ENCODE results near the gene KCNMA1.

The KCNMA1 gene

DNA sequence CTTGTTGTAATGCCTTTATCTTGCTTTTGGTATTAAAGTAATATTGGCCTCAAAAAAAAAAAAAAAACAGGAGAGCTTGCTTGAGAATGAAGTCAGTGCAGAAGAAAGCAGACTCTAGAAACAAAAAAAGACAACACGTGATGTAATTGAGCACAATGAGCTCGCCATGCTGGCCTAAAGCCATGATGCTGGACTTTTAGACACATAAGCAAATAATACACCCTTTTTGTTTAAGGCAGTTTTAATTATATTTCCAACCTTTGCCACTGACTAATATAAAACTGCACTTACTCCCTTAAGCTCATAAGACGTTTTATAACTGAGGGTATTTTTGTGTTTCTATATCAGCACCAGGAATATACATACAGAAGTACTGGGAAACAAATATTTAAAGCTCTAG lies 798.3 kb downstream of the KCNMA1 start:
- DNase-seq = no peak

DNA sequence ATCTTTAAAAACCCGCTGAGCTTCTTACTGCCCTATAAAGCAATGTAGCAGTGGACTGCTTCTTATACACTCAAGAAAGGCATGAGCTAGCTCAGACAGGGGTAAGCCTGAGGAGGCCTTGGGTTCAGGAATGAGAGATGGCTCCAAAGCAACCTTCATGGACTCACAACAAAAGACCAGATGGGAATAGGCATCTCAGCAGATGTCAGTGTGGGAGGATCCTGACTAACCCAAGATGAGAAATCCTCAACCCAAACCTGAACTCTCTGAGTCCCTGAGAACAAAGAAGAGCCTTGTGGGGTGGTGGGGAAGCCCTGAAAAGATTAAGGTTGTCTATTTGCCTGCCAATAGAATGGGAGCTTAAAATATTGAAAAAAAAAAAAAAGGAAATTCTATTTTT lies 807.4 kb downstream of the KCNMA1 start:
- no peak for DNase-seq

DNA sequence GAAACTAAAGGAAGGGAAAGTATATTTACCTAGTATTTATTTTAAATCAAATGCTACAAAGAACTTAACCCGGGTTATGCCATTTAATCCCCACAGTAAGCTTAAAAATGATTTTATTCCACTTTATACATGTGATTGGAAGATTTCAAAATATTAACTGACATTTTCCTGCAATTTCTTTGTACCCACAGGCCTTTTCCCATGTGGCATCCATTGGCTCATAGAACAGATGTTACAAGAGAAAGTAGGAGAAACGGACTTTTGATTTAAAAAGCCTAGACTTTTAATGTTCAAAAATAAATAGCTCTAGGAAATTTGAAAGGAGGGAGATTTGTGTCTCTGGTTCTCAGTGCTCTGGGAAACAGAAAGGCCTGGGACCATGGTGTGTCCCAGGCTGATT lies 807.9 kb downstream of the KCNMA1 start:
- DNase-seq = no peak

Data from MV-4-11 (cell line).